Fibroblast of lung (primary cell): ENCODE results near the gene ANKRD49. TPM values are rescaled to one million over a fixed set of nuclear protein-coding genes. Genes with fewer than 3 reads are reported as not detected.

Experiments
- DNase-seq, 2 donors: peaks; one replicate each; pipeline versions ENCODE4 v3.0.0 to v3.0.0-alpha.2; 2010; ENCODE audit warnings: low read depth in 2 of 2
- H2AFZ ChIP-seq: 2 replicates; pipeline ENCODE4 v1.5.1; 2012; ENCODE audit warnings: low read length, control low read depth, inconsistent platforms
- H3K27ac ChIP-seq: 2 replicates; pipeline ENCODE4 v1.5.1; 2011; ENCODE audit warnings: low read length, control low read depth; ENCODE audit not compliant: insufficient read depth
- H3K27me3 ChIP-seq: 2 replicates; pipeline ENCODE4 v1.5.1; 2011; ENCODE audit warnings: mild to moderate bottlenecking, low read length; ENCODE audit not compliant: control insufficient read depth, insufficient read depth
- H3K36me3 ChIP-seq: 2 replicates; pipeline ENCODE4 v1.5.1; 2011; ENCODE audit warnings: low read length; ENCODE audit not compliant: control insufficient read depth, insufficient read depth
- H3K4me1 ChIP-seq: 2 replicates; pipeline ENCODE4 v1.5.1; 2011; ENCODE audit warnings: low read length; ENCODE audit not compliant: control insufficient read depth, insufficient read depth; ENCODE audit errors: extremely low read depth
- H3K4me2 ChIP-seq: 2 replicates; pipeline ENCODE4 v1.5.1; 2011; ENCODE audit warnings: low read length, control low read depth; ENCODE audit not compliant: insufficient read depth; ENCODE audit errors: extremely low read depth
- H3K4me3 ChIP-seq, 4 experiments: fragments of 200-600 bp in 1 of 4; sonication (generic) in 1 of 4; replicated peaks in 1 of 4; 2 replicates each; pipeline ENCODE4 v1.5.1; 2011 to 2016; ENCODE audit warnings: low read length in 4 of 4, low read depth in 3 of 4, mild to moderate bottlenecking in 3 of 4, control low read depth in 2 of 4, inconsistent platforms in 1 of 4, mixed read lengths in 1 of 4; ENCODE audit not compliant: insufficient read depth in 1 of 4; ENCODE audit errors: control extremely low read depth in 1 of 4
- H3K79me2 ChIP-seq: 2 replicates; pipeline ENCODE4 v1.5.1; 2012; ENCODE audit warnings: mild to moderate bottlenecking, low read length, inconsistent platforms; ENCODE audit not compliant: control insufficient read depth, insufficient read depth
- H3K9ac ChIP-seq: 2 replicates; pipeline ENCODE4 v1.5.1; 2011; ENCODE audit warnings: mild to moderate bottlenecking, low read length, control low read depth; ENCODE audit not compliant: insufficient read depth
- H3K9me3 ChIP-seq: 2 replicates; pipeline ENCODE4 v1.5.1; 2012; ENCODE audit warnings: low read depth, low read length; ENCODE audit not compliant: control insufficient read depth, insufficient read depth
- H4K20me1 ChIP-seq: 2 replicates; pipeline ENCODE4 v1.5.1; 2011; ENCODE audit warnings: low read length; ENCODE audit not compliant: control insufficient read depth, insufficient read depth; ENCODE audit errors: extremely low read depth
- EZH2 ChIP-seq: IDR thresholded peaks from 2 replicates; pipeline ENCODE4 v1.5.1; 2012; ENCODE audit warnings: low read length, control low read depth, mild to moderate bottlenecking; ENCODE audit errors: missing control alignments
- polyA plus RNA-seq, 2 donors: library from polyadenylated mRNA; depleted of rRNA in 1 of 2; stranded (reverse) in 1 of 2; unstranded in 1 of 2; fragments of >200 nt; gene quantifications; 2 replicates each; pipeline ENCODE4 v1.2.1, GENCODE V29; 2011 to 2012; ENCODE audit warnings: missing spikeins in 1 of 2
- total RNA-seq: library from RNA; depleted of rRNA; stranded (reverse); fragments of >200 nt; gene quantifications from 2 replicates; pipeline ENCODE4 v1.2.1, GENCODE V29; 2014
- TF ChIP-seq, protein P1 (sequence below), 2 donors: IDR thresholded peaks in 1 of 2; conservative IDR thresholded peaks in 1 of 2; 1 replicate in 1 of 2; 2 replicates in 1 of 2; pipeline ENCODE4 v1.5.1; 2011 to 2012; ENCODE audit warnings: low read length in 2 of 2, control low read depth in 1 of 2, inconsistent platforms in 1 of 2, low read depth in 1 of 2, mild to moderate bottlenecking in 1 of 2

The ANKRD49 gene
- total and polyA plus RNA-seq, 2 donors (not counting 1 experiment from before 2014, with no cell fraction given), result 12.9 to 17.2 TPM

DNA sequence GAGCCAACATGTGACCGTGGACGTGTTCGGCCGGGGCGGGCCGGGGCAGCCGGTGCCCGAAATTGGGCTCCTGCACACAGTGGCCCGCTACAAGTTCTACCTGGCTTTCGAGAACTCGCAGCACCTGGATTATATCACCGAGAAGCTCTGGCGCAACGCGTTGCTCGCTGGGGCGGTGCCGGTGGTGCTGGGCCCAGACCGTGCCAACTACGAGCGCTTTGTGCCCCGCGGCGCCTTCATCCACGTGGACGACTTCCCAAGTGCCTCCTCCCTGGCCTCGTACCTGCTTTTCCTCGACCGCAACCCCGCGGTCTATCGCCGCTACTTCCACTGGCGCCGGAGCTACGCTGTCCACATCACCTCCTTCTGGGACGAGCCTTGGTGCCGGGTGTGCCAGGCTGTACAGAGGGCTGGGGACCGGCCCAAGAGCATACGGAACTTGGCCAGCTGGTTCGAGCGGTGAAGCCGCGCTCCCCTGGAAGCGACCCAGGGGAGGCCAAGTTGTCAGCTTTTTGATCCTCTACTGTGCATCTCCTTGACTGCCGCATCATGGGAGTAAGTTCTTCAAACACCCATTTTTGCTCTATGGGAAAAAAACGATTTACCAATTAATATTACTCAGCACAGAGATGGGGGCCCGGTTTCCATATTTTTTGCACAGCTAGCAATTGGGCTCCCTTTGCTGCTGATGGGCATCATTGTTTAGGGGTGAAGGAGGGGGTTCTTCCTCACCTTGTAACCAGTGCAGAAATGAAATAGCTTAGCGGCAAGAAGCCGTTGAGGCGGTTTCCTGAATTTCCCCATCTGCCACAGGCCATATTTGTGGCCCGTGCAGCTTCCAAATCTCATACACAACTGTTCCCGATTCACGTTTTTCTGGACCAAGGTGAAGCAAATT lies 51.7 kb downstream of the ANKRD49 start:
- H3K36me3 ChIP-seq, result no peaks in the 10 kb centered on the region
- peaks cover 13% of the 10 kb centered on the region for H3K79me2 ChIP-seq
- H3K4me2 ChIP-seq, result peak overlapping the region; percentile 72
- H3K27me3 ChIP-seq, result no peaks in the 10 kb centered on the region
- H2AFZ ChIP-seq, result no peak overlapping the region
- no peak overlapping the region for H3K9ac ChIP-seq
- no peak for TF ChIP-seq EZH2
- TF ChIP-seq, protein P1, sequence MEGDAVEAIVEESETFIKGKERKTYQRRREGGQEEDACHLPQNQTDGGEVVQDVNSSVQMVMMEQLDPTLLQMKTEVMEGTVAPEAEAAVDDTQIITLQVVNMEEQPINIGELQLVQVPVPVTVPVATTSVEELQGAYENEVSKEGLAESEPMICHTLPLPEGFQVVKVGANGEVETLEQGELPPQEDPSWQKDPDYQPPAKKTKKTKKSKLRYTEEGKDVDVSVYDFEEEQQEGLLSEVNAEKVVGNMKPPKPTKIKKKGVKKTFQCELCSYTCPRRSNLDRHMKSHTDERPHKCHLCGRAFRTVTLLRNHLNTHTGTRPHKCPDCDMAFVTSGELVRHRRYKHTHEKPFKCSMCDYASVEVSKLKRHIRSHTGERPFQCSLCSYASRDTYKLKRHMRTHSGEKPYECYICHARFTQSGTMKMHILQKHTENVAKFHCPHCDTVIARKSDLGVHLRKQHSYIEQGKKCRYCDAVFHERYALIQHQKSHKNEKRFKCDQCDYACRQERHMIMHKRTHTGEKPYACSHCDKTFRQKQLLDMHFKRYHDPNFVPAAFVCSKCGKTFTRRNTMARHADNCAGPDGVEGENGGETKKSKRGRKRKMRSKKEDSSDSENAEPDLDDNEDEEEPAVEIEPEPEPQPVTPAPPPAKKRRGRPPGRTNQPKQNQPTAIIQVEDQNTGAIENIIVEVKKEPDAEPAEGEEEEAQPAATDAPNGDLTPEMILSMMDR (conservative IDR thresholded peaks at IDR 0.05 in 1 of 2, IDR thresholded peaks at IDR 0.05 in 1 of 2; ENCODE audit: low read depth in 1 of 2, low read length in 2 of 2), result no peak
- no peaks in the 10 kb centered on the region for H4K20me1 ChIP-seq
- H3K4me1 ChIP-seq, result no peaks in the 10 kb centered on the region
- H3K27ac ChIP-seq, result no peak overlapping the region
- H3K9me3 ChIP-seq, result no peaks in the 10 kb centered on the region
- DNase-seq, result no peak
- peak overlapping the region; percentile 24 to 69 (median 51) for H3K4me3 ChIP-seq

DNA sequence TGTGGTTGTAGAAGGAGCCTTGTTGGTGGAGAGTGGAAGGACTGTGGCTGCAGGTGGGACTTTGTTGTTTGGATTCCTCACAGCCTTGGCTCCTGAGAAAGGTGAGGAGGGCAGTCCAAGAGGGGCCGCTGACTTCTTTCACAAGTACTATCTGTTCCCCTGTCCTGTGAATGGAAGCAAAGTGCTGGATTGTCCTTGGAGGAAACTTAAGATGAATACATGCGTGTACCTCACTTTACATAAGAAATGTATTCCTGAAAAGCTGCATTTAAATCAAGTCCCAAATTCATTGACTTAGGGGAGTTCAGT lies 52.3 kb downstream of the ANKRD49 start:
- H4K20me1 ChIP-seq, result no peaks in the 10 kb centered on the region
- H3K4me1 ChIP-seq, result no peaks in the 10 kb centered on the region
- H3K79me2 ChIP-seq, result peaks cover 13% of the 10 kb centered on the region
- no peak for DNase-seq
- no peak overlapping the region for H2AFZ ChIP-seq
- no peak overlapping the region for H3K27ac ChIP-seq
- peak overlapping the region; percentile 72 for H3K4me2 ChIP-seq
- no peaks in the 10 kb centered on the region for H3K9me3 ChIP-seq
- H3K9ac ChIP-seq, result no peak overlapping the region
- no peaks in the 10 kb centered on the region for H3K27me3 ChIP-seq
- H3K4me3 ChIP-seq, result peak overlapping the region; percentile 5 to 69 (median 38)
- H3K36me3 ChIP-seq, result no peaks in the 10 kb centered on the region
- TF ChIP-seq EZH2, result no peak
- TF ChIP-seq, protein P1 (conservative IDR thresholded peaks at IDR 0.05 in 1 of 2, IDR thresholded peaks at IDR 0.05 in 1 of 2; ENCODE audit: low read depth in 1 of 2, low read length in 2 of 2), result no peak

DNA sequence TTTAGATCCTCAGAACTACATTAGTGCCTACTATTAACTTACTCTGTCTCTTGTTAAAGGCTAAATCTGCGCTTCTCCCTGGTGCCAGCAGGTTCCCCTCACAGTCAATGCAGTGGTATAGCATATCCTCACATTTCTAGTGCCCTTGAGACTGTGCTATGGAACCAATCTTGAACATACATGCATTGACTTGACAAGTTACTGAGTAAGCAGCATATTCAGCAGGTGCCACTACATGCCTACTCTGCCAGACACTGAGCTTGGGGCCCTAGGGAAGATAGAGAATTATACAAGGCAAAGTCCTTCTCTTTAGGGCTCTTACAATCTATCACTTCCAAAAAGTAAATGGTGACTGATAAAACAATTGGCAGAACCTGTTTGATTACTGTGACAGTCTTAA lies 53.1 kb downstream of the ANKRD49 start:
- no peaks in the 10 kb centered on the region for H4K20me1 ChIP-seq

More for the DNA sequence above, 53.1 kb downstream of the ANKRD49 start:
- TF ChIP-seq, protein P1 (conservative IDR thresholded peaks at IDR 0.05 in 1 of 2, IDR thresholded peaks at IDR 0.05 in 1 of 2; ENCODE audit: low read depth in 1 of 2, low read length in 2 of 2), result no peak
- TF ChIP-seq EZH2, result no peak
- Histone ChIP-seq H3K27ac (no peak overlapping the region), H3K9me3 (no peaks in the 10 kb centered on the region), H2AFZ (no peak overlapping the region), H3K4me3 (peak overlapping the region in 2 of 4 experiments; percentile 9 to 69), H3K4me1 (no peaks in the 10 kb centered on the region), H3K4me2 (peak overlapping the region; percentile 72), H3K36me3 (no peaks in the 10 kb centered on the region), H3K79me2 (peaks cover 13% of the 10 kb centered on the region), H3K27me3 (no peaks in the 10 kb centered on the region), H3K9ac (no peak overlapping the region)
- no peak for DNase-seq
